Right cardiac atrium (tissue), 5 donors: ENCODE results near the gene IQCM. TPM values are rescaled to one million over a fixed set of nuclear protein-coding genes. Genes with fewer than 3 reads are reported as not detected.

Experiments
- ATAC-seq, 2 donors: fragments of 200-7000 bp; cut with Tn5 transposase; one replicate each; pipeline versions ENCODE4 v1.8.0 to v1.9.1; 2020; ENCODE audit warnings: moderate library complexity in 2 of 2, mild to moderate bottlenecking in 1 of 2
- DNase-seq, 3 donors: peaks; one replicate each; pipeline ENCODE4 v3.0.0-alpha.2; 2020
- H3K27ac ChIP-seq: one replicate; pipeline ENCODE4 v1.5.1; 2013; ENCODE audit warnings: mild to moderate bottlenecking, low read length, control low read depth, moderate library complexity
- H3K27me3 ChIP-seq: one replicate; pipeline ENCODE4 v1.6.1; 2013; ENCODE audit not compliant: control insufficient read depth, insufficient read depth
- H3K4me1 ChIP-seq: one replicate; pipeline ENCODE4 v1.6.1; 2013; ENCODE audit warnings: low read length; ENCODE audit not compliant: control insufficient read depth, insufficient read depth
- H3K4me3 ChIP-seq: one replicate; pipeline ENCODE4 v1.5.1; 2013; ENCODE audit warnings: low read length, control low read depth
- H3K9me3 ChIP-seq: one replicate; pipeline ENCODE4 v1.6.1; 2013; ENCODE audit warnings: low read length; ENCODE audit not compliant: control insufficient read depth
- WGBS: extraction: QIAGEN DNeasy Blood & Tissue Kit; methylation state at CpG from one replicate; pipeline ENCODE4 v1.1.7; 2013; 5-methylcytosine and 5-hydroxymethylcytosine counted together
- intact Hi-C, 4 donors: fragments of 100-400 bp; cut with DNase I; formaldehyde crosslinking; loops; one replicate each; pipeline versions ENCODE4 v1.11.0 to v1.14.0; 2022 to 2023
- polyA plus RNA-seq: library from polyadenylated mRNA; stranded (reverse); fragments of 200-250 nt; gene quantifications from one replicate; pipeline ENCODE4 v1.2.3, GENCODE V29; 2013
- total RNA-seq, 4 donors: library from RNA; stranded (reverse); fragmentation: NEBNext Ultra II Directional; extraction: Animal tissue kit (Norgen Biotek cat#: 25700); gene quantifications; one replicate each; pipeline ENCODE4 v1.2.1, GENCODE V29; 2021
- donor health status: healthy with polysubstance abuse.
- donor health status: DM: no; HTN: yes; CAD: no.
- donor health status: DM: no; HTN: no; CAD: no.
- donor health status: DM: no; HTN: yes; CAD: no; lungs with severe emphysema.
- donor health status: DM: yes; HTN: yes; CAD: no.

The IQCM gene
- total and polyA plus RNA-seq, 5 donors = not detected

DNA sequence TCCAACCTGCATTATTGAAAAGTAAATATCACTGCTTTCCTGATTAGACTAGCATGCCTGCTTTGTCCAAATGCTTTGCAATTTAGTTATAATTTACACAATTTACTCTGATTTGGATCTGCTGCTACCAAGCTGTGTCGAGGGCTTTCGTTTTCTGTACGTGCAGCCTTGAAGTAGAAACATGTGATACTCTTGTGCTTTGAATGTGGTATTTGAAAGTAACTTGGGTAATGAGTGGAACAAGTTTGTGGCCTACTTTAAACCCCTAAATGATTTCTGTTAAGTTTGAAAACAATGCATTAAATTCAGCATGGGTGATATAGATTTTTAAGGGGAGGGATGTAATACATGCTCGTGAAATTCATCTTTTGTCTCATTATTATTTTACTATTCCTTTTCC is 240.7 kb downstream of the IQCM start:
- intact Hi-C loops = no loop called here
- Histone ChIP-seq H3K4me1 (no peaks in the 10 kb centered on the region), H3K27me3 (no peaks in the 10 kb centered on the region), H3K27ac (no peak overlapping the region), H3K4me3 (no peak overlapping the region), H3K9me3 (no peaks in the 10 kb centered on the region)
- ATAC-seq (no peak), DNase-seq (no peak)
- WGBS = 70% methylated on average over 4 of the region's 4 CpGs

DNA sequence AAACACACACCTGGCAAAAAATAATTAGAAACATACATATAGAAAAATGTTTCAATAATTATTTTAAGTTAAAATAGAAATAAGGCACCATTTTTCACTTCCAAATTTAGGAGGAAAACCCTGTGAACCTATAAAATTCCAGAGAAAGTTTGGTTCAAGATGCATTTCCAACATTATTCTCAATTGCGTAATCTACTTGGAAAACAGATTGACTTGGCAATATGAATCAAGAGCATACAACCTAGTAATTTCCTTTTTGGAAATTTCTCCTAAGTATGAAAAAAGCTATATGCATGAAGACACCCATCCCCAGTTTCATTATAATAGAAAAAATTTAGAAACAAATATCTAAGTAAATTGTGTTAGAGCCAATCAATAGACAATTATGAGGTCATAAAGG is 242.9 kb downstream of the IQCM start:
- H3K27ac ChIP-seq = no peak overlapping the region
- DNase-seq (no peak), ATAC-seq (no peak)
- no peaks in the 10 kb centered on the region for H3K27me3 ChIP-seq
- no peaks in the 10 kb centered on the region for H3K4me1 ChIP-seq
- WGBS = 87% methylated on average over 1 of the region's 1 CpG
- H3K4me3 ChIP-seq = no peak overlapping the region
- no peaks in the 10 kb centered on the region for H3K9me3 ChIP-seq
- intact Hi-C loops = no loop called here

DNA sequence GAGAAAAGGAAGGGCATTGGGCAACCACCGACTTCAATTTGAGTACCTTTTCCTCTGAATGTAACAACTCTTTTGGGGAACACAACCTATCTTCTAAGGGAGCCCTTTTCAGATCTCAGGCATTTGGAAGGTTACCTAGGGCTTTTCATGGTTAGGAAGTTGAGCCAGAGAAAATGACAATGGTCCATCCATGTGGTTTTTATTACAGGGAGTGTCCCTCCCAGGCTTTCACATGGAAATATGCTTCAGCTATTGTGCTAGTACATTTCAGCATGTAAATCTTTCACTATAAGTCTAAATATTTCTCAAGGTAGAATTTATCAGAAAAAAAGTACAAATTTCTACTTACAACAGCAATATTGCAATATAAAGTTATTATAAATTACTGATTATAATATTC is 259.8 kb downstream of the IQCM start:
- Histone ChIP-seq H3K27me3 (no peaks in the 10 kb centered on the region), H3K27ac (no peak overlapping the region), H3K9me3 (no peaks in the 10 kb centered on the region), H3K4me1 (no peaks in the 10 kb centered on the region), H3K4me3 (no peak overlapping the region)
- 69% methylated on average over 1 of the region's 1 CpG for WGBS
- intact Hi-C loops = no loop called here
- ATAC-seq = no peak
- DNase-seq = no peak

DNA sequence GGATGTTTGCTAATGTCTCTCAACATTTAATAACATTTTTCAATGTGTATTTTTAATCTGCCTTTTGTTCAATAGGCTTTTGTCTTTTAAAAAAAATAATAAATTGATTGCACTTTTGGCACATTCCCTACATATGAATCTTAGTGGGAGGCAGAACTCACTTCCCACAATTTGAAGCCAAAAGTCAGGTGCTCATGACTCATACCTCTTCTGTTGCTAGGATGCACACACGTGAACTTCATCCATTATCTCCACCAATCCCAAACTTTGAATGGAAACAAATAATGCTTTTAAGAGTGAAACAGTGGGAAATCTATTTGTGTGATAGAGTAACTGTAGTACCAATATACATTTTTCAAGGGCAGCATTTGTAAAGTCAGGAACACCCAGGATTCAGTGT is 260.5 kb downstream of the IQCM start:
- intact Hi-C loops = no loop called here
- DNase-seq (no peak), ATAC-seq (no peak)
- Histone ChIP-seq H3K27ac (no peak overlapping the region), H3K4me3 (no peak overlapping the region), H3K9me3 (no peaks in the 10 kb centered on the region), H3K27me3 (no peaks in the 10 kb centered on the region), H3K4me1 (no peaks in the 10 kb centered on the region)
- 52% methylated on average over 1 of the region's 1 CpG for WGBS

DNA sequence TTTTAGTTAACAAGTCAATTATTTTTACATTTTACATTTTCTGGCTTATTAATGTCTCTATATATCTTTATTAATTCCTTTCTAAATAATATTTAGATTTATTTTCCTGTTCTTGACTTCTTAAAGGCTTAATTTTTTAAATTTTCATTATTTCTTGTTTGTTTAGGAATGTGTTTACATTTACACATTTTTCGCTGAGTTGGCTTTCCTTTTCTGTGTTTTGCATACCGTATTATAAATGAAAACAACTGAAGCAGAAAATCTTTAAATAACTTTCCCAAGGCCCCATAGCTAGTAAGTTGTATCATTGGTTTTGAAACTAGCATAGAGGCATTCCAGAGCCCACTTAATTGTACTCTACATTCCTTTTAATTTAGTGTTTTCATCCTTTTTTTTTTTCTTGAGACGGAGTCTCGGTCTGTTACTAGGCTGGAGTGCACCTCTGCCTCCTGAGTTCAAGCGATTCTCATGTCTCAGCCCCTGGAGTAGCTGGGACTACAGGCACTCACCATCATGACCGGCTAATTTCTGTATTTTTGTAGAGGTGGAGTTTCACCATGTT is 261.6 kb downstream of the IQCM start:
- H3K4me1 ChIP-seq = no peaks in the 10 kb centered on the region
- intact Hi-C loops = no loop called here
- H3K27ac ChIP-seq = no peak overlapping the region
- WGBS = 89% methylated on average over 6 of the region's 6 CpGs
- ATAC-seq (no peak), DNase-seq (no peak)
- H3K27me3 ChIP-seq = no peaks in the 10 kb centered on the region
- H3K4me3 ChIP-seq = no peak overlapping the region
- H3K9me3 ChIP-seq = no peaks in the 10 kb centered on the region

DNA sequence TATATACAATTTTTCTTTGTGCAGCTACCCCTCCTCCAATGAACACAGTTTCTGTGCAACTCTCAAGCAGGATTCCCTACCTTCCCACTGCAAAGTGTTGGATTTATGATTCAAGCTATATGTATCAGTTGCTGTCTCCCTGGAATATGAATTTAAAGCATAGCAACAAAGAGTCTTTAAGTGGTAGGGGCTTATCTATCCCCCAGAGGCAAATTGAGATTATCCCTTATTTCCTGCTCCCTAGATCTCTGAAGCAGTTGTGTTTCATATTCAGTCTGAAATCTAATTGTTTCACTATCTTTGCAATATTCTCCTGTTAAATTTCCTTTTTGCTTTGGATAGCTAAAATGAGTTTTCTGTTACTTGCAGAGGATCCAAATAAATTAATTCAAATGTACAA is 263.0 kb downstream of the IQCM start:
- no peak for ATAC-seq
- no peaks in the 10 kb centered on the region for H3K9me3 ChIP-seq

DNA sequence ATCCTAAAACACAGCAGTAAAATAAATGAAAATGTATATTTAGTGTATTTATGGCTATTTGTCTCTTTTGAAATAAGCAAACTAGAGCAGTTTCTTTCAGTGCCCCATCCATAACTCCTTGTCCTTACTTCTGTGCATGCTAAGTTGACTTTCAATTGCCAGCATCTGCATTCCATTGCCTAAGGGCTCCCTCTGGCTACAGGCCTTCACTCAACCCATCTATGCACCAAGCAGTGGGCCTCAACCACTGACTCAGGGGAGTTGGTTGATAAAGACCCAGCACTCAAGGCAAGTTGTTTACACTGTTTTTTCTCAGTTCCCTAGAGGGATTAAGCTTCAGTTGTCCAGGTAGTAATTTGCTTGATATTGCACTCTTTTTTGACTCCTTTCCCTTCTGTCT is 265.7 kb downstream of the IQCM start:
- no peak for DNase-seq
- H3K27ac ChIP-seq = no peak overlapping the region
- intact Hi-C loops = no loop called here
- H3K4me3 ChIP-seq = no peak overlapping the region
- no peaks in the 10 kb centered on the region for H3K27me3 ChIP-seq
- no peaks in the 10 kb centered on the region for H3K4me1 ChIP-seq
- no peaks in the 10 kb centered on the region for H3K9me3 ChIP-seq
- peak in 1 of 2 donors; percentile 60 for ATAC-seq

More for the DNA sequence above, 263.0 kb downstream of the IQCM start:
- Histone ChIP-seq H3K27me3 (no peaks in the 10 kb centered on the region), H3K4me1 (no peaks in the 10 kb centered on the region), H3K4me3 (no peak overlapping the region), H3K27ac (no peak overlapping the region)
- intact Hi-C loops = no loop called here
- DNase-seq = no peak

DNA sequence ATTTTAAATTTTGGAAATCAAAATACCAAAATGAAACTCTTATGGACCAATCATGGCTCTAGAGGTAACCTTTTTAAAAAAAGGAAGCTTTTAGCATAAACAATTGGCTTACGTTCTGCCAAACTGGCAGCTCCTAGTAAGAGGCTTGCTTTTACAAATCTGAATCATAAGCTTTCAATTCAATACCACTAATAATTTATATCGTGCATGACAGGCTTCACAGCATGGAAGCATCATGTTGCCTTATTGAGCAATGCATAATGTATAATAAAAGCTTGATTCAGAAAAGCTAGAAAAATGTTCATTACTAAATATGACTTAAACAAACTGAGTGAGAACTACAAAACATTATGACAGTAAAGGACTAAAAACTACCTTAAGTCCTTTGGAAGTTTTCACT is 280.9 kb downstream of the IQCM start:
- H3K27ac ChIP-seq = no peak overlapping the region
- H3K9me3 ChIP-seq = no peaks in the 10 kb centered on the region
- WGBS = 80% methylated on average over 2 of the region's 2 CpGs
- DNase-seq (no peak), ATAC-seq (no peak)
- intact Hi-C loops = no loop called here
- no peak overlapping the region for H3K4me3 ChIP-seq
- H3K27me3 ChIP-seq = no peaks in the 10 kb centered on the region
- no peaks in the 10 kb centered on the region for H3K4me1 ChIP-seq

DNA sequence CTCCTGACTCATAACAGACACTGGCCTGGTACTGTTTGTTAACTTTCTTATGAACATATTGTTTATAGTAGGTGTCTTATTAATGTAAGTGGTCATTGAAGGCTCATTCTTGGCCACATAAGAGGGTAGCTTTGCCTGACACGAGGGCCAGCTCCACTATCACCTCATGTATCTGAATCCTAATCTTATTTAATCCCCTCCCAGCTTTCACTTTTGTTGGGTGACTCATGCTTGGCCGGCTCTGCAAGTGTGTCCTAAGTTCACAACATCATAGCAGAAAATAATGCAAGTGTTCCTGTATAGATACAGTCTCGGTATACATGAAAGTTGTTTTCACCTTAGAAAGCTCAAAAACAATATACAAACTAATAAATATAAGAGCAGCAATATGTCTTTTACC is 283.8 kb downstream of the IQCM start:
- H3K4me1 ChIP-seq = no peaks in the 10 kb centered on the region
- 48% methylated on average over 3 of the region's 3 CpGs for WGBS
- ATAC-seq (no peak), DNase-seq (no peak)
- no peak overlapping the region for H3K27ac ChIP-seq
- H3K4me3 ChIP-seq = no peak overlapping the region
- no peaks in the 10 kb centered on the region for H3K27me3 ChIP-seq
- no peaks in the 10 kb centered on the region for H3K9me3 ChIP-seq
- intact Hi-C loops = no loop called here

DNA sequence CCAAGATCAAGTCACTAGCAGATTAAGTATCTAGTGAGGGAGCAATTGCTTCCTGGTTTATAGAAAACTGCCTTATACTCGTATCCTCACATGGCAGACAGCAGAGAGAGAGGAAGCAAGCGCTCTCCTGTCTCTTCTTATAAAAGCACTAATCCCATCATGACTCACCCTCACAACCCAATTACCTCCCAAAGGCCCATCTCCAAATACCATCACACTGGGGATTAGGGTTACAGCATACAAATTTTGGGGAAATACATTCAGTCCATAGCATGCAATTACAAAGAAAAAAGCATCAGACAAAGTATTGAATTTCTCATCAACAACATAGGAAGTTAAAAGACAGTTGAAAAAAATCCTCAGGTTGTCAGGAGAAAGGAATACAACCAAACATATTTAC is 292.6 kb downstream of the IQCM start:
- no peak overlapping the region for H3K4me3 ChIP-seq
- DNase-seq (no peak), ATAC-seq (no peak)
- H3K4me1 ChIP-seq = no peaks in the 10 kb centered on the region
- H3K9me3 ChIP-seq = no peaks in the 10 kb centered on the region
- 77% methylated on average over 2 of the region's 2 CpGs for WGBS
- intact Hi-C loops = no loop called here
- no peaks in the 10 kb centered on the region for H3K27me3 ChIP-seq
- no peak overlapping the region for H3K27ac ChIP-seq

DNA sequence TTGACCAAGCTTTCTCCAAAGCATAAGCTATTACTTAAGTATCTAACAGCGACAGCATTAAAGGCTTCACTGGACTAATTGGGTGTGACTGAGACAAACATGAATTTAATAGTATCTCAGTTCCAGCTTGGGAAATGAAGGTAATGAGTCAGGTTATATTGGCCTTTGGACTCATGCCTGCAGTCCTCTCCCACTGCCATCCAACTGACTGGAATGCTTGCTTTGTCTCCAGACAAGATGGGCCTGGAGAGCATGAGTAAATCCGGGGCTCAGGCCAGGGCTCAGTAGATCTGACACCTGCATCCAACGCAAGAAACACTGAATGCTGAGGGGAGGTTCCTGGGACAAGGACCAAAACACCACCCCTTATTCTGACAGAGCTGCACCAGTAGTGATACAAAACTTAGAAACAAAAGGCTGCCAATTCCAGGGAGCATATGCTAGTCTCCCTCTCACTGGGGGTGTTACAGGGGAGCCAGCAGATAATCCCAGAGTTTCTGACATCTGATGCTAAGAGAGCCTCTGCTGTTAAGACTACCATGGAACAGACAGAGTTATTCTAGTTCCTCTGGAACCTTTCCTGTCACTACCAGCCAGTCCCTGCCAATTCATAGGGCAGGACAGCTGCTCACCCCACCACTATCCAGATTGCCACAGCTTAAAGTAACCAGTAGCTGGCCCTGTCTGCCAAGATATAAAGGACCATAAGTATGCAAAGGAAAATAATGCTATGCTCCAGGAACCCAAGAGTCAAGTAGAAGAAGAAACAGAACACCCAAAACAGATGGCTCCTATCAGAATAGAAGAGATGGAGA is 293.8 kb downstream of the IQCM start:
- ATAC-seq = no peak
- no peaks in the 10 kb centered on the region for H3K4me1 ChIP-seq
- DNase-seq = no peak
- H3K27me3 ChIP-seq = no peaks in the 10 kb centered on the region
- no peak overlapping the region for H3K4me3 ChIP-seq
- H3K27ac ChIP-seq = no peak overlapping the region
- no peaks in the 10 kb centered on the region for H3K9me3 ChIP-seq
- 66% methylated on average over 3 of the region's 3 CpGs for WGBS
- intact Hi-C loops = no loop called here

DNA sequence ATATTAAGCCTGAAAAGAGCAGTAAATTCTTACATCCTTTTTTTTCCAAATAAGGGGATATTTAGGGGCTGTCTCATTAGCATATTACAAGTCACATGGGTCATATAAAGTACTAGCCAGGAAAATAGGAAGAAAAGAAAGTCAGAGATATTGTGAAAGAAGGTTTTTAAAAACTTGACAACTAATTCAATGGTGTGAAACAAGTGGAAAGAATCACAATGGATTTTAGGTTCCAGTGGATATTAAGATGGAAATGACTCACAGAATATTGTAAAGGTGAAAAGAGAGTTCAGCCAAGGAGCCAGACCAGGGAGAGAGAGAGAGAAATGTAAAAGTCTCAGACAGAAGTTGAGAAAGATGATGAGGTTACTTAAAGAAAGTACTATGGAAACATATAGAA is 297.2 kb downstream of the IQCM start:
- Histone ChIP-seq H3K27me3 (no peaks in the 10 kb centered on the region), H3K4me3 (no peak overlapping the region), H3K9me3 (no peaks in the 10 kb centered on the region), H3K27ac (no peak overlapping the region), H3K4me1 (no peaks in the 10 kb centered on the region)
- no peak for ATAC-seq
- no peak for DNase-seq
- intact Hi-C loops = no loop called here
